ENCODE measurements around the gene CTDP1. TPM values are rescaled to one million over a fixed set of nuclear protein-coding genes. Genes with fewer than 3 reads are reported as not detected.

CTDP1 gene
- total and polyA plus RNA-seq, 2 experiments from 2014 or later = 20.4 to 20.6 TPM

DNA sequence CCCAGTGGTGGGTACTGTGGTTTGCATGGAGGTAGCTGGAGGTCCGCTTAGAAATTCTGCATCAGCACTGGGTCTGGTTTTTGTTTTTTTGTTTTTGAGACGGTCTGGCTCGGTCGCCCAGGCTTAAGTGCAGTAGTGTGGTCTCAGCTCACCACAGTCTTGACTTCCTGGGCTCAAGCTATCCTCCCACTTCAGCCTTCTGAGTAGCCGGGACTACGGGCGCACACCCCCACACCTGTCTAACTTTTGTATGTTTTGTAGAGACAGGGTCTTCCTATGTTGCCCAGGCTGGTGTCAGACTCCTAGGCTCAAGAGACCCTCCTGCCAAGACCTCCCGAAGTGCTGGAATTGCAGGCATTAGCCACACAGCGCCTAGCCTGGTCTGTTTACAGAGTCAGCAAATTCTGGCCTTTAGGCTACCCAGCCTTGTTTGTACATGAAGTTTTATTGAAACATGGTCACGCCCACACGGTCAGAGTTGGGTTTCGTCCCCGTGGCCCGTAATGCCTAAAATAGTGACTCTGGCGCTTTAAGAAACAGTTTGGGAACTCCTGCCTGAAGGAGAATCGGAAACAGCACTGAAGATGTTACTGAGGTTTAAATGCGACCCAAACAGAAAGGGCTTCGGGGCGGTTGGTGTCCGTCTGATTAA is 32.7 kb downstream of the CTDP1 start:
- Histone ChIP-seq H3K9me3 (ENCODE audit: low read depth) (no peaks in the 10 kb centered on the region), H3K4me1 (ENCODE audit: insufficient read depth) (no peaks in the 10 kb centered on the region), H3K4me2 (no peak overlapping the region), H3K4me3 (no peak overlapping the region), H4K20me1 (ENCODE audit: insufficient read depth, poor library complexity, severe bottlenecking) (no peaks in the 10 kb centered on the region), H3K79me2 (no peaks in the 10 kb centered on the region), H3K36me3 (replicated peaks; ENCODE audit: insufficient read depth, low read depth) (no peaks in the 10 kb centered on the region), H3K27ac (no peak overlapping the region), H2AFZ (no peak overlapping the region), H3K27me3 (no peaks in the 10 kb centered on the region), H3K9me2 (replicated peaks; ENCODE audit: insufficient read depth) (no peaks in the 10 kb centered on the region)
- no peak for DNase-seq (ENCODE audit: low spot score)
- 85% methylated on average over 20 of the region's 20 CpGs for WGBS (ENCODE audit: low lambda C conversion rate, missing lambda C conversion rate)
- TF ChIP-seq, protein P1, sequence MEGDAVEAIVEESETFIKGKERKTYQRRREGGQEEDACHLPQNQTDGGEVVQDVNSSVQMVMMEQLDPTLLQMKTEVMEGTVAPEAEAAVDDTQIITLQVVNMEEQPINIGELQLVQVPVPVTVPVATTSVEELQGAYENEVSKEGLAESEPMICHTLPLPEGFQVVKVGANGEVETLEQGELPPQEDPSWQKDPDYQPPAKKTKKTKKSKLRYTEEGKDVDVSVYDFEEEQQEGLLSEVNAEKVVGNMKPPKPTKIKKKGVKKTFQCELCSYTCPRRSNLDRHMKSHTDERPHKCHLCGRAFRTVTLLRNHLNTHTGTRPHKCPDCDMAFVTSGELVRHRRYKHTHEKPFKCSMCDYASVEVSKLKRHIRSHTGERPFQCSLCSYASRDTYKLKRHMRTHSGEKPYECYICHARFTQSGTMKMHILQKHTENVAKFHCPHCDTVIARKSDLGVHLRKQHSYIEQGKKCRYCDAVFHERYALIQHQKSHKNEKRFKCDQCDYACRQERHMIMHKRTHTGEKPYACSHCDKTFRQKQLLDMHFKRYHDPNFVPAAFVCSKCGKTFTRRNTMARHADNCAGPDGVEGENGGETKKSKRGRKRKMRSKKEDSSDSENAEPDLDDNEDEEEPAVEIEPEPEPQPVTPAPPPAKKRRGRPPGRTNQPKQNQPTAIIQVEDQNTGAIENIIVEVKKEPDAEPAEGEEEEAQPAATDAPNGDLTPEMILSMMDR (IDR thresholded peaks at IDR 0.05; ENCODE audit: poor library complexity) = no peak
- TF ChIP-seq EZH2phosphoT487 (IDR thresholded peaks at IDR 0.05; ENCODE audit: low read depth, severe bottlenecking, unreplicated experiment) (no peak), EZH2 (IDR thresholded peaks at IDR 0.05; ENCODE audit: borderline replicate concordance) (no peak)

DNA sequence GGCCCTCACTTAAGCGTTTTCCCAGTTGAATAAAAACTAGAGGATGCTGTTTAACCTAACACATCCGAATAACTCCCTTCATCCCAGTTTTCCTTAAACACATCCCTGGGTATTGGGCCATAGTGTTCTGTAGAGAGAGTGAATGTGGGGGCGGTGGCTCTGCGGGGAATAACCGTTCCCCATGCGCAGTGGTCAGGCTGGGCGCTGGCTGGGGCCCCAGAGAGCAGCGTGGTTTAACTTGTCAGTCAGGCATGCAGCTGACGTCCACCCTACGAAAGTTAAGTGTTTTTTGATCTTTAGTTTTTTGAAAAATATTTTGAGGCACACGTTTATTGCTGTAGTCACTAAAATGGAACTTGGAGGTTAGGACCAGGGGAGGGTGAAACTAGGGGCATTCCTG is 33.7 kb downstream of the CTDP1 start:
- Histone ChIP-seq H3K36me3 (replicated peaks; ENCODE audit: insufficient read depth, low read depth) (no peaks in the 10 kb centered on the region), H3K4me1 (ENCODE audit: insufficient read depth) (no peaks in the 10 kb centered on the region), H3K4me3 (no peak overlapping the region), H3K9me3 (ENCODE audit: low read depth) (no peaks in the 10 kb centered on the region), H3K79me2 (no peaks in the 10 kb centered on the region), H3K4me2 (no peak overlapping the region), H3K9me2 (replicated peaks; ENCODE audit: insufficient read depth) (no peaks in the 10 kb centered on the region), H3K27me3 (no peaks in the 10 kb centered on the region), H3K27ac (no peak overlapping the region), H2AFZ (no peak overlapping the region), H4K20me1 (ENCODE audit: insufficient read depth, poor library complexity, severe bottlenecking) (no peaks in the 10 kb centered on the region)
- TF ChIP-seq, protein P1 (IDR thresholded peaks at IDR 0.05; ENCODE audit: poor library complexity) = no peak
- no peak for TF ChIP-seq EZH2phosphoT487 (IDR thresholded peaks at IDR 0.05; ENCODE audit: low read depth, severe bottlenecking, unreplicated experiment)
- TF ChIP-seq EZH2 (IDR thresholded peaks at IDR 0.05; ENCODE audit: borderline replicate concordance) = no peak
- no peak for DNase-seq (ENCODE audit: low spot score)
- WGBS (ENCODE audit: low lambda C conversion rate, missing lambda C conversion rate) = 93% methylated on average over 11 of the region's 11 CpGs

DNA sequence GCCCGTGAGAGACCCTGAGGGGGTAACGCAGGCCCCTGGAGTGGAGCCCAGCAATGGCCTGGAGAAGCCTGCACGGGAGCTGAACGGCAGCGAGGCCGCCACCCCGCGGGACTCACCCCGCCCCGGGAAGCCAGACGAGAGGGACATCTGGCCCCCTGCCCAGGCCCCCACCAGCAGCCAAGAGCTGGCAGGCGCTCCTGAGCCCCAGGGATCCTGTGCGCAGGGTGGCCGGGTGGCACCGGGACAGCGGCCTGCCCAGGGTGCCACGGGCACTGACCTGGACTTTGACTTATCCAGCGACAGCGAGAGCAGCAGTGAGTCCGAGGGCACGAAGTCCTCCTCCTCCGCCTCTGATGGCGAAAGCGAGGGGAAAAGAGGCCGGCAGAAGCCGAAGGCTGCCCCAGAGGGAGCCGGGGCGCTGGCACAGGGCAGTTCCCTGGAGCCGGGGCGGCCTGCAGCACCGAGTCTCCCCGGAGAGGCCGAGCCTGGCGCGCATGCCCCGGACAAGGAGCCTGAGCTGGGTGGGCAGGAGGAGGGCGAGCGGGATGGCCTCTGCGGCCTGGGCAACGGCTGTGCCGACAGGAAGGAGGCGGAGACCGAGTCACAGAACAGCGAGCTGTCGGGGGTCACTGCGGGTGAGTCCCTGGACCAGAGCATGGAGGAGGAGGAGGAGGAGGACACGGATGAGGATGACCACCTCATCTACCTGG is 35.1 kb downstream of the CTDP1 start:
- no peak overlapping the region for H3K4me2 ChIP-seq
- H3K9me2 ChIP-seq (replicated peaks; ENCODE audit: insufficient read depth) = no peaks in the 10 kb centered on the region
- TF ChIP-seq EZH2phosphoT487 (IDR thresholded peaks at IDR 0.05; ENCODE audit: low read depth, severe bottlenecking, unreplicated experiment) (no peak), EZH2 (IDR thresholded peaks at IDR 0.05; ENCODE audit: borderline replicate concordance) (no peak)
- TF ChIP-seq, protein P1 (IDR thresholded peaks at IDR 0.05; ENCODE audit: poor library complexity) = no peak
- no peaks in the 10 kb centered on the region for H3K36me3 ChIP-seq (replicated peaks; ENCODE audit: insufficient read depth, low read depth)
- WGBS (ENCODE audit: low lambda C conversion rate, missing lambda C conversion rate) = 96% methylated on average over 45 of the region's 47 CpGs
- no peak overlapping the region for H3K4me3 ChIP-seq
- H3K4me1 ChIP-seq (ENCODE audit: insufficient read depth) = no peaks in the 10 kb centered on the region
- no peak overlapping the region for H3K27ac ChIP-seq
- H3K9me3 ChIP-seq (ENCODE audit: low read depth) = no peaks in the 10 kb centered on the region
- H3K27me3 ChIP-seq = no peaks in the 10 kb centered on the region
- H3K79me2 ChIP-seq = no peaks in the 10 kb centered on the region
- no peak overlapping the region for H2AFZ ChIP-seq
- DNase-seq (ENCODE audit: low spot score) = no peak
- H4K20me1 ChIP-seq (ENCODE audit: insufficient read depth, poor library complexity, severe bottlenecking) = no peaks in the 10 kb centered on the region

All from hepatocyte (in vitro differentiated cells).